SK-N-MC (cell line): ENCODE results near the gene ZNF319.

ENCODE experiments used
- EZH2 ChIP-seq: fragments of 200-600 bp; sonication (generic); IDR thresholded peaks from one replicate; pipeline ENCODE4 v1.6.1; 2017; ENCODE audit warnings: antibody characterized with exemption
- FOXP2 ChIP-seq: optimal IDR thresholded peaks from 2 replicates; pipeline ENCODE3; 2011; ENCODE audit warnings: mild to moderate bottlenecking, moderate library complexity; ENCODE audit not compliant: insufficient read depth; ENCODE audit errors: extremely low read length, control extremely low read depth
- POLR2AphosphoS5 ChIP-seq: IDR thresholded peaks from 2 replicates; pipeline ENCODE4 v1.6.1; 2012; ENCODE audit warnings: mild to moderate bottlenecking, low read depth, low read length, borderline replicate concordance

DNA sequence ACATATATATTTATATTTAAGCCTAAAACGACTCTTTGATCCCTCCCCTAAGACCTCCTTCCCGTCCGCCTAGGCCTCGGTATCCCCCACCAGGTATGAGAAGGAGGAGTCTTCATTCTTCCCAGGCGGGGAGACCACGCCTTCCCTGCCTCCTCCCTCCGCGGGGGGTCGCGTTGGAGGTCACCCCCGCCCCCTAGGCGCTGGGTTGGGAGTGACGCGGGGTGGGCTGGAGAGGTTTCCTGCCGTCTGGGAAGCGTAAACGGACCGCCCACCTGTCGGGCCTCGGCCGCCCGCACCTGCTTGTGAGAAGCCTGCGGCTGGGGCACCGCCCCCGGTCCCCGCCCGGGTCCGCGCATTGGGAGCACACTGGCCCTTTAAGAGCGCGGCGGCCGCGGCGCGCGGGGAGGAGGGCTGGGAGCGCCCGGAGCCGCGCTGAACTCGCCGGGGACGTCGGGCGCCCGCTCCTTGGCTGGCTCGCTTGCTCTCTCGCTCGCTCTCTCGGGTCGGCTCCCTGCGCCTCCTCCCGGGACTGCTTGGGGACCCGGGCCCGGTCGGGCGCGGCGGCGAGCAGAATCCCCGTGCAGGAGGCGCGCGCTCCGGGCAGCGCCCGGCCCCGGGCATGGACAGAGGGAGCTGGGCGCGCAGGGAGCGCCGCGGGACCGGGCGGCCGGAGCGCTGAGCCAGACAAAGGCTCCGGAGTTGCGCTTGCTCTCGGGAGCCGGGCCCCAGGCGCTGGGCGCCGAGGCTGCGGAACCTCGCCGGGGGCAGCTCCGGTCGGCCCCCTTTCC, 25.1 kb upstream of the ZNF319 start, which contains the start of gene MMP15:
- TF ChIP-seq EZH2 (no peak), FOXP2 (no peak), POLR2AphosphoS5 (no peak)
